ENCODE measurements around the gene PACS1. TPM values are rescaled to one million over a fixed set of nuclear protein-coding genes. Genes with fewer than 3 reads are reported as not detected.

PACS1 gene
- total RNA-seq, 3 donors from 2014 or later, result 37.9 to 40.6 (median 38.6) TPM

GRCh38 chr11:66070604-66071380 is 720 bp downstream of the PACS1 start:
- Histone ChIP-seq H3K4me3 (peak overlapping the region; percentile 77 to 83 (median 81)), H3K27ac (peak overlapping the region; percentile 88 to 98), H3K27me3 (no peaks in the 10 kb centered on the region), H3K9me3 (no peaks in the 10 kb centered on the region), H3K36me3 (peaks cover 8% of the 10 kb centered on the region), H3K4me1 (no peaks in the 10 kb centered on the region)
- intact Hi-C loops (cut with DNase I; ENCODE audit: low total_unique reads), result no loop called here
- no peak for TF ChIP-seq POLR2A (IDR thresholded peaks at IDR 0.05)
- DNase-seq (ENCODE audit: low spot score in 2 of 2), result peak; percentile 52 to 67

GRCh38 chr11:66071381-66071801 is 1.3 kb downstream of the PACS1 start:
- Histone ChIP-seq H3K4me1 (no peaks in the 10 kb centered on the region), H3K27me3 (no peaks in the 10 kb centered on the region), H3K36me3 (peaks cover 5% of the 10 kb centered on the region), H3K9me3 (no peaks in the 10 kb centered on the region), H3K4me3 (peak overlapping the region; percentile 77 to 83 (median 81)), H3K27ac (peak overlapping the region; percentile 88 to 98)
- TF ChIP-seq POLR2AphosphoS5 (IDR thresholded peaks at IDR 0.05) (no peak), POLR2A (IDR thresholded peaks at IDR 0.05) (no peak), CTCF (IDR thresholded peaks at IDR 0.05) (no peak)
- intact Hi-C loops (cut with DNase I; ENCODE audit: low total_unique reads), result no loop called here
- DNase-seq (ENCODE audit: low spot score in 2 of 2), result no peak

GRCh38 chr11:66072081-66072480 is 2.0 kb downstream of the PACS1 start:
- H3K4me3 ChIP-seq, result no peak overlapping the region
- H3K27ac ChIP-seq, result no peak overlapping the region
- TF ChIP-seq POLR2AphosphoS5 (IDR thresholded peaks at IDR 0.05) (no peak), CTCF (IDR thresholded peaks at IDR 0.05) (no peak), POLR2A (IDR thresholded peaks at IDR 0.05) (no peak)
- H3K27me3 ChIP-seq, result no peaks in the 10 kb centered on the region
- intact Hi-C loops (cut with DNase I; ENCODE audit: low total_unique reads), result no loop called here
- DNase-seq (ENCODE audit: low spot score in 2 of 2), result no peak
- no peaks in the 10 kb centered on the region for H3K9me3 ChIP-seq
- H3K4me1 ChIP-seq, result no peaks in the 10 kb centered on the region
- no peaks in the 10 kb centered on the region for H3K36me3 ChIP-seq

GRCh38 chr11:66072518-66072917 is 2.4 kb downstream of the PACS1 start:
- peak in 1 of 2 donors; percentile 1 for DNase-seq (ENCODE audit: low spot score in 2 of 2)
- Histone ChIP-seq H3K4me3 (no peak overlapping the region), H3K27ac (no peak overlapping the region), H3K9me3 (no peaks in the 10 kb centered on the region), H3K4me1 (no peaks in the 10 kb centered on the region), H3K36me3 (no peaks in the 10 kb centered on the region), H3K27me3 (no peaks in the 10 kb centered on the region)
- TF ChIP-seq CTCF (IDR thresholded peaks at IDR 0.05) (no peak), POLR2A (IDR thresholded peaks at IDR 0.05) (no peak), POLR2AphosphoS5 (IDR thresholded peaks at IDR 0.05) (no peak)
- intact Hi-C loops (cut with DNase I; ENCODE audit: low total_unique reads), result no loop called here

GRCh38 chr11:66073669-66074068 is 3.6 kb downstream of the PACS1 start:
- H3K9me3 ChIP-seq, result no peaks in the 10 kb centered on the region
- H3K27me3 ChIP-seq, result no peaks in the 10 kb centered on the region
- no peak for DNase-seq (ENCODE audit: low spot score in 2 of 2)
- no peaks in the 10 kb centered on the region for H3K4me1 ChIP-seq
- no peaks in the 10 kb centered on the region for H3K36me3 ChIP-seq
- H3K4me3 ChIP-seq, result no peak overlapping the region
- no peak for TF ChIP-seq CTCF (IDR thresholded peaks at IDR 0.05)
- no peak for TF ChIP-seq POLR2AphosphoS5 (IDR thresholded peaks at IDR 0.05)
- no peak for TF ChIP-seq POLR2A (IDR thresholded peaks at IDR 0.05)
- no peak overlapping the region for H3K27ac ChIP-seq
- intact Hi-C loops (cut with DNase I; ENCODE audit: low total_unique reads), result no loop called here

Data from breast epithelium (tissue), 4 donors.